GM19468 (cell line): ENCODE data around the gene PRDM15.

Source experiments
- ATAC-seq: cut with Tn5 transposase; IDR thresholded peaks from one replicate; pipeline ENCODE4 v1.9.1; 2021; ENCODE audit warnings: mild to moderate bottlenecking, moderate library complexity, moderate number of reproducible peaks; ENCODE audit not compliant: unreplicated experiment; ENCODE audit errors: extremely low read depth

Gene PRDM15, protein sequence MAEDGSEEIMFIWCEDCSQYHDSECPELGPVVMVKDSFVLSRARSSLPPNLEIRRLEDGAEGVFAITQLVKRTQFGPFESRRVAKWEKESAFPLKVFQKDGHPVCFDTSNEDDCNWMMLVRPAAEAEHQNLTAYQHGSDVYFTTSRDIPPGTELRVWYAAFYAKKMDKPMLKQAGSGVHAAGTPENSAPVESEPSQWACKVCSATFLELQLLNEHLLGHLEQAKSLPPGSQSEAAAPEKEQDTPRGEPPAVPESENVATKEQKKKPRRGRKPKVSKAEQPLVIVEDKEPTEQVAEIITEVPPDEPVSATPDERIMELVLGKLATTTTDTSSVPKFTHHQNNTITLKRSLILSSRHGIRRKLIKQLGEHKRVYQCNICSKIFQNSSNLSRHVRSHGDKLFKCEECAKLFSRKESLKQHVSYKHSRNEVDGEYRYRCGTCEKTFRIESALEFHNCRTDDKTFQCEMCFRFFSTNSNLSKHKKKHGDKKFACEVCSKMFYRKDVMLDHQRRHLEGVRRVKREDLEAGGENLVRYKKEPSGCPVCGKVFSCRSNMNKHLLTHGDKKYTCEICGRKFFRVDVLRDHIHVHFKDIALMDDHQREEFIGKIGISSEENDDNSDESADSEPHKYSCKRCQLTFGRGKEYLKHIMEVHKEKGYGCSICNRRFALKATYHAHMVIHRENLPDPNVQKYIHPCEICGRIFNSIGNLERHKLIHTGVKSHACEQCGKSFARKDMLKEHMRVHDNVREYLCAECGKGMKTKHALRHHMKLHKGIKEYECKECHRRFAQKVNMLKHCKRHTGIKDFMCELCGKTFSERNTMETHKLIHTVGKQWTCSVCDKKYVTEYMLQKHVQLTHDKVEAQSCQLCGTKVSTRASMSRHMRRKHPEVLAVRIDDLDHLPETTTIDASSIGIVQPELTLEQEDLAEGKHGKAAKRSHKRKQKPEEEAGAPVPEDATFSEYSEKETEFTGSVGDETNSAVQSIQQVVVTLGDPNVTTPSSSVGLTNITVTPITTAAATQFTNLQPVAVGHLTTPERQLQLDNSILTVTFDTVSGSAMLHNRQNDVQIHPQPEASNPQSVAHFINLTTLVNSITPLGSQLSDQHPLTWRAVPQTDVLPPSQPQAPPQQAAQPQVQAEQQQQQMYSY

DNA sequence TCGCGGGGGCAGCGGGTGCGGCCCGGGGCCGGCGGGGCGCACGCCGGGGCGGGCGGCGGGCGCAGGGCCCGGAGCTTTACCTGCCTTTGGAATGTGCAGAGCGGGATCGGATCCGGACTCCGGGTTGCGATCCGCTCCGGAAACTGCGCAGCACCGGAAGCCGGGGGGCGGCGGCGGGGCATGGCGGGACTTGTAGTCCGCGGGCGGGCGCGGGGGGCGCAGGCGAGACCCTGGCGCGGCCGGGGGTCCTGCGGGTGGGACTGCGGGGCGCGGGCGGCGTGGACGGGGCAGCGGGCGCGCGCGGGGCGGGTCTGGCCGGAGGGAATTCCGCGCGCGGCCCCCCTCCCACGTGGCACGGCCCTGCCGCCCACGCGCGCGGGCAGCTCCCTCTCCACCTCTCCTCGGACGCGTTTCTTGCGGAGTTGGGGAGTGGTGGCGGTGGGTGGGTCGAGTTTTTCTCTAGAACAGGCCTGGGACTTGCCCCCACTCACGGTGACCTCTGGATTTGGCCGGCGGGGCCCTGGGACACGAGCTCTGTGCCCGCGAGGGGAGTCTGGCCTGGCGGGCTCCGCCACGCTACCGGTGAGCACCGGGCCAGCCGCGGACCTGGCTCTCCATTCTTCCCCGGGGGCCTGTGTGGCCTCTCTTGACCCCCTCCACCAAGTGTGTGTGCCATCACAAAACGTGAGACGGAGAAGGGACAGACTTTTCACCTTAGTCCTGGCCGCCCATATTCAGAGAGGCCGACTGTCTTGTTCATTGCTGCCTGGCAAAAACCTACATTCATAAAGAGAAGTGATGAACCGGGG lies at the start of gene PRDM15:
PRDM15 (minus strand) TSS at position 155 of the 809 bp plus-strand sequence. CDS start 18,981 bp downstream, outside the sequence.
- ATAC-seq: peak; percentile 37

DNA sequence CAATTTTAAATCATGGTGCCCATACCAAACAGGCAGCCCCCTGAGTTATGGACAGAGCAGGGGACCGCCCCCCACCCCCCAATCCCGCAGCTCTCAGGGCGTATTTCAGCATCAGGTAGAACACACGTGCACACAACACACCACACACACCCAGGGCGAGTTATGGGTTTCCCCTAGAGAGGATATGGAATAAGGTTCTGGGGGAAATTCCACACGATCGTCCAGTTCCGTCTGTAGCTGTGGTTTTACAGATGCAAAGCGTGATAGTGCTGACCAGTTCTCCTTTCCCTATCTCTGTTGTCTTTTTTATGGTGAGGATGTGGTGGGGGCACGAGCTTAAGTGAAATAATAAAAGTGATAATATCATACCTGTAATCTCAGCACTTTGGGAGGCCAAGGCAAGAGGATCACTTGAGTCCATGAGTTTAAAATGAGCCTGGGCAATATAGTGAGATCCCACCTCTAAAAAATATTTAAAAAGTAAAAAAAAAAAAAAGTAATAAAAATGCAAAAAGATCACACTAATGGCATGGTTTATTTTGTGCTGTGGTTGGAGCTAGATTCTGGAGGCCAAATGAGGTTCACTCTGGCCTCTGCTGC lies 49.6 kb upstream of the PRDM15 start:
- no peak for ATAC-seq

DNA sequence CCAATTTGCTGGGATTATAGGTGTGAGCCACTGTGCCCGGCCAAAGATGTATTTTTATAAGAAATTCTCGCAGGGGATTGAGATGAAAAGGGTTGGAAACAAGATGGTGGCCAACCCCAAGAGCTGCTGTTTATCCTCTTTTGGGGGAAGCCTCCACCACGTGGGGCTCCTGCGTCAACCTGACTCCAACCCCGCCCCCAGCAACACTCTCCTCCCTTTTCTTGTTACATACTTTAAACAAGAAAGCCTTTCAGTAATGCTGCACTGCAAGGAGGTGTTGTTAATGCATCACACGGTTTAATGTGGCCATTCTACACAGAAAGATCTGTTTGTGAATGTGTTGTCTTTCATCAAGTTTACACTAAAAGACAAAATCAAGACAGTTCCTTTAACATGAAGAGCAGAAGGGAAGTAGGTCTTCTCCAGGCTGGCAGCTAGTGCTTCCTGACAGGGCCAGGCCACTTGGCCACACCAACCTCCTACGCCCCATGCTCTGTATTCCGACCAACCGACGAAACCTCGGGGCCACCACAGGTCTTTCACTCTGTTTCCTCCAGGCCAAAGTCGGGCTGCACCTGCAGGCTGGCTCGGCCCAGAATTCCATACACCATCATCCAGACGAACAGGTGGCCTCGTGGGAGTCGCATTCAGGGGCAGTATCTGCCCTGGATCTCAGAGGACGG lies 48.7 kb upstream of the PRDM15 start:
- ATAC-seq: no peak

- ATAC-seq: no peak
These were observed 47.6 kb upstream of the PRDM15 start for GRCh38 chr21:41926807-41927171.

GRCh38 chr21:41926117-41926806 lies 47.1 kb upstream of the PRDM15 start:
- no peak for ATAC-seq

DNA sequence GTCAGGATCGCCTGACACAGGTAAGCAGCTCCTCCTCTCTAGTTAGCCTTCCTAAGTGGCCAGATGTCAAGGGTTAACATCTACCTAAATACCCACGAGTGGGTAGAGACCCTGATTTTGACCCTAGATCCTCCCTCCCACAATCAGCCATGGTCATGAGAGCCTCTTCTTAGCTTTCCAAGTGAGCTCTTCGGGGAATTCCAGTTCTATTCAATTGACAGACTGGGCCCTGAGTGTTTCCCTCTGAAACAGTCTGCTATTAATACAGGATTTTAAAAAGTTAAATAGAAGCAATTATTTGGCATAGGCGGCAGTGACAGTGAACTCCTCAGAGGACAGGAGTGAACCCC lies 46.6 kb upstream of the PRDM15 start:
- ATAC-seq: no peak

- no peak for ATAC-seq
These were observed 45.2 kb upstream of the PRDM15 start for GRCh38 chr21:41924368-41924754.

- no peak for ATAC-seq
These were observed 44.7 kb upstream of the PRDM15 start for GRCh38 chr21:41923631-41924367.

DNA sequence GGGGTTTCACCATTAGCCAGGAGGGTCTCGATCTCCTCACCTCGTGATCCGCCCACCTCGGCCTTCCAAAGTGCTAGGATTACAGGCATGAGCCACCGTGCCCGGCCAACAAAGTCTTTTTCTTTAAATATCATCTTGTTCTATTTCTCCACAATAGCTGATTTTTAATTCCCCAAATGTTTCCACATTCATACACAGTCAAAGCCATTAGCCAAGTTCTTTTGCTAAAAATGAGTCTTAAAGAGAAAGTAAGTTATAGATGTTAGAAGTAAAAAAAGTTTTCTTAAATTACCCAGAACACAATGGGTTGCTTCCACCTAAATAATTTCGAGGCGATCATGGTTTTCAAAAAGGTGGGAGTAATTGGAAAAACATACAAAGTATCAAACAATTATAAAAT lies 44.0 kb upstream of the PRDM15 start:
- no peak for ATAC-seq

- no peak for ATAC-seq
These were observed 41.9 kb upstream of the PRDM15 start for GRCh38 chr21:41921021-41921420.

- no peak for ATAC-seq
These were observed 41.3 kb upstream of the PRDM15 start for GRCh38 chr21:41920476-41920875.

DNA sequence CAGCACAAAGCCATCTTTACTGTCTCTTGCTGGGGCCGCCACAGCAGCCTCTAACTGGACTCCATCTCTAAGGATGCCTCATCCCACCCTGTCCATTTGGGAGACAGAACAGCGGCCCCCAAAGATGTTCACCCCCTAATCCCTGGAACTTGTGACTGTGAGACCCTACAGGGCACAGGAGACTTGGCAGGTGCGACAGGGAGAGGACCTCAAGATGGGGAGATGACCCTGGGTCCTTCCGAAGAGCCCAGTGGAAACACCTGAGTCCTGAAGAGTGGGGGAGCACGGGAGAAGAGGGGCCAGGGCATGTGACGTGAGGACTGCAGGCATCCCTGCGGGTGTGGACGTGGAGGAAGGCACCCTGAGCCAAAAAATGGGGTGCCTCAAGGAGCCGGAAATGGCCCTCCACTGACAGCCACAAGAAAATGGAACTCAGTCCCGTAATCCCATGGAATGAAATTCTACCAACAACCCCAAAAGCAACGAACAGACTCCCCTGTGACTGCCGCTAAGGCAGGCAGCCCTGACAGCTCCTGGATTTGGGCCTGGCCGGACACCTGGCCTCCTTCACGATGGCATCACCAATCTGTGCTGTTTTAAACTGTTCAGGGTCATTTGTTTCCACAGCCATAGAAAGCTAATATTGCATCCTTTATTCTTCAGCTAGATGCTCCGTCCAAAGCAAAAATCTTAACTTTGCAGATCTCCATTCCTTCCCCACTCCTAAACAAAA lies 40.7 kb upstream of the PRDM15 start:
- ATAC-seq: no peak

- no peak for ATAC-seq
These were observed 39.6 kb upstream of the PRDM15 start for GRCh38 chr21:41918561-41919358.

- no peak for ATAC-seq
These were observed 38.4 kb upstream of the PRDM15 start for GRCh38 chr21:41917531-41917930.

DNA sequence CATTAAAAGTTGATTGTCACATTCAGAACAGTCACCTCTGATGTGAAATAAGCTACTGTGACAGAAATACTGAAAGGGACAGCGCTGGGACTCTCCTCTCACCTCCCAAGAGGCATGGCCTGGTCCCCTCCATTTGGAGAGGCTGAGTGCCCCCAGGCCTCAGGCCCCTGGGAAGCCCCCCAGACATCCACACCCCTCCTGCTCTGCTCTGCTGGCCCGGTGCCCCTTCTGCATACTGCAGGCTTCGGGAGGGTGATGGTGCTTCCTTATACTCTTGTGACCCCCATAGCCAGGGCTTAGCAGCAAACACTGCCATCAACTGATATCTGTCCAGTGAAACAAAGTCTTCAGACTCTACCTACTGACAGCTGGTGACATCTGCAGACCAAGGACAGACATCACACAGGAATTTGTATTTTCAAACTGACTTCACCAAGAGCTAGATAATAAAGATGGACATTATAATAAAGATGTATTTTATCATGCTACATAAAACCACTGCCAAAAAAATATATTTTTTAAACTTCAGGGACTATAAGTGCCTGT lies 37.8 kb upstream of the PRDM15 start:
- ATAC-seq: no peak

DNA sequence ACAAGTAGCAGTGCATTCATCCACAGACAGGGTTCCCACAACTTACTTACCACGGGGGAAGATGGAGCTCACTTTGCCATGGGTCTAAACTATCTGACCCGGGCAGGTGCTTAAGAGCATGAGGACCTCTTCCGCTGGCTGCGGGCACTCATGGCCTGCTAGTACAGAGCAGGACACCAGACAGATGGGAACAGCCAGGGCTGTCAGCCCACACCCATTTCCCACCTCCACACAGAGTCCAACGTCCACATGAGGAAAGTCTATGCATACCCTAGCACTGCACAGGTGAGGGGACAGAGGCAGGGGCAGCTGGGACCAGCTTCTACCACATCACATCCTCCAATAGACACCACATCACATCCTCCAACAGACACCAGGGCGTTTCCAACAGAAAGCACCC lies 35.8 kb upstream of the PRDM15 start:
- ATAC-seq: no peak
